Smooth muscle cell (in vitro differentiated cells): ENCODE results near the gene VANGL2. TPM values are rescaled to one million over a fixed set of nuclear protein-coding genes. Genes with fewer than 3 reads are reported as not detected.

ENCODE experiments used
- DNase-seq: peaks from one replicate; lab custom pipeline; 2025; ENCODE audit not compliant: unreplicated experiment; lab: John Stamatoyannopoulos, UW
- H2AFZ ChIP-seq: fragments of 200-600 bp; sonication (generic); 2 replicates; pipeline ENCODE4 v1.6.0; 2016; ENCODE audit warnings: antibody characterized with exemption, low read depth, mild to moderate bottlenecking
- H3F3A ChIP-seq: fragments of 200-600 bp; sonication (generic); 2 replicates; pipeline ENCODE4 v1.6.0; 2017; ENCODE audit warnings: antibody characterized with exemption, low read depth
- H3K27ac ChIP-seq: fragments of 200-600 bp; sonication (generic); 2 replicates; pipeline ENCODE4 v1.5.1; 2016; ENCODE audit warnings: low read depth, mild to moderate bottlenecking
- H3K27me3 ChIP-seq: fragments of 200-600 bp; sonication (generic); 2 replicates; pipeline ENCODE4 v1.6.1; 2016; ENCODE audit warnings: low read depth, mild to moderate bottlenecking
- H3K36me3 ChIP-seq: fragments of 200-600 bp; sonication (generic); 2 replicates; pipeline ENCODE4 v1.5.1; 2016; ENCODE audit warnings: low read depth
- H3K4me1 ChIP-seq: fragments of 200-600 bp; sonication (generic); 2 replicates; pipeline ENCODE4 v1.5.1; 2016; ENCODE audit warnings: low read depth
- H3K4me2 ChIP-seq: fragments of 200-600 bp; sonication (generic); 2 replicates; pipeline ENCODE4 v1.6.0; 2016; ENCODE audit warnings: mild to moderate bottlenecking
- H3K4me3 ChIP-seq: fragments of 200-600 bp; sonication (generic); 2 replicates; pipeline ENCODE4 v1.5.1; 2016; ENCODE audit warnings: mild to moderate bottlenecking
- H3K79me2 ChIP-seq: fragments of 200-600 bp; sonication (generic); 2 replicates; pipeline ENCODE4 v1.6.0; 2016; ENCODE audit warnings: low read depth, mild to moderate bottlenecking
- H3K9ac ChIP-seq: fragments of 200-600 bp; sonication (generic); 2 replicates; pipeline ENCODE4 v1.6.0; 2016; ENCODE audit warnings: low read depth
- H3K9me3 ChIP-seq: fragments of 200-600 bp; sonication (generic); replicated peaks from 2 replicates; pipeline ENCODE4 v1.5.1; 2016; ENCODE audit warnings: low read depth
- H4K20me1 ChIP-seq: fragments of 200-600 bp; sonication (generic); 2 replicates; pipeline ENCODE4 v1.6.0; 2016; ENCODE audit warnings: low read depth
- WGBS: methylation state at CpG from one replicate; pipeline ENCODE4 v1.1.7; 2016; ENCODE audit warnings: low lambda C conversion rate; 5-methylcytosine and 5-hydroxymethylcytosine counted together
- polyA plus RNA-seq: library from polyadenylated mRNA; unstranded; fragments of >200 nt; fragmentation: Nextera tagmentation; extraction: Ambion mirVana; gene quantifications from 2 replicates; pipeline ENCODE4 v1.2.1, GENCODE V29; 2016
- total RNA-seq: library from RNA; depleted of rRNA; stranded (reverse); fragments of >200 nt; gene quantifications from 2 replicates; pipeline ENCODE4 v1.2.3, GENCODE V29; 2014
- TF ChIP-seq, protein P1 (sequence below): fragments of 200-600 bp; sonication (generic); IDR thresholded peaks from 2 replicates; pipeline ENCODE4 v1.5.1; 2017; ENCODE audit warnings: borderline replicate concordance, mild to moderate bottlenecking, antibody characterized with exemption; ENCODE audit not compliant: insufficient read depth, poor library complexity, severe bottlenecking

Gene VANGL2
- total and polyA plus RNA-seq, 2 experiments from 2014 or later, result 7.1 to 12.2 TPM

DNA sequence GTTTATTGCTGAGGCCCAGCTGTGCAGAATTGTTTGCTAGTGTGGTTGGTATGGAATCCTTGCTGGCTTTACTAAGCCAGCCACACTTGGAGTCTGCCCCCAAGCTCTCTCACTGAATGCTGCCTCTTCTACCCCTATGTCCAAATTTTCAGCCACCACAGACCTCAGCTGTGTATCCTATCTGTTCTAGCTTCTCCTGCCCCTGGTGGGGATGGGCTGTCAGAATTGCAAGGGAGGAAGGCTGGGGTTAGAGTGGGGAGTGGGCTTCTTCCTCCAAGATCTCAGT, 29.1 kb upstream of the VANGL2 start:
- Histone ChIP-seq H3K27me3 (no peaks in the 10 kb centered on the region), H3F3A (no peaks in the 10 kb centered on the region), H3K9me3 (no peaks in the 10 kb centered on the region), H4K20me1 (no peaks in the 10 kb centered on the region), H3K36me3 (no peaks in the 10 kb centered on the region), H3K27ac (no peak overlapping the region), H3K4me1 (peaks cover 9% of the 10 kb centered on the region), H3K4me3 (no peak overlapping the region), H3K79me2 (no peaks in the 10 kb centered on the region), H3K9ac (no peak overlapping the region), H2AFZ (no peak overlapping the region), H3K4me2 (no peak overlapping the region)
- DNase-seq, result no peak
- TF ChIP-seq, protein P1, sequence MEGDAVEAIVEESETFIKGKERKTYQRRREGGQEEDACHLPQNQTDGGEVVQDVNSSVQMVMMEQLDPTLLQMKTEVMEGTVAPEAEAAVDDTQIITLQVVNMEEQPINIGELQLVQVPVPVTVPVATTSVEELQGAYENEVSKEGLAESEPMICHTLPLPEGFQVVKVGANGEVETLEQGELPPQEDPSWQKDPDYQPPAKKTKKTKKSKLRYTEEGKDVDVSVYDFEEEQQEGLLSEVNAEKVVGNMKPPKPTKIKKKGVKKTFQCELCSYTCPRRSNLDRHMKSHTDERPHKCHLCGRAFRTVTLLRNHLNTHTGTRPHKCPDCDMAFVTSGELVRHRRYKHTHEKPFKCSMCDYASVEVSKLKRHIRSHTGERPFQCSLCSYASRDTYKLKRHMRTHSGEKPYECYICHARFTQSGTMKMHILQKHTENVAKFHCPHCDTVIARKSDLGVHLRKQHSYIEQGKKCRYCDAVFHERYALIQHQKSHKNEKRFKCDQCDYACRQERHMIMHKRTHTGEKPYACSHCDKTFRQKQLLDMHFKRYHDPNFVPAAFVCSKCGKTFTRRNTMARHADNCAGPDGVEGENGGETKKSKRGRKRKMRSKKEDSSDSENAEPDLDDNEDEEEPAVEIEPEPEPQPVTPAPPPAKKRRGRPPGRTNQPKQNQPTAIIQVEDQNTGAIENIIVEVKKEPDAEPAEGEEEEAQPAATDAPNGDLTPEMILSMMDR, result no peak

DNA sequence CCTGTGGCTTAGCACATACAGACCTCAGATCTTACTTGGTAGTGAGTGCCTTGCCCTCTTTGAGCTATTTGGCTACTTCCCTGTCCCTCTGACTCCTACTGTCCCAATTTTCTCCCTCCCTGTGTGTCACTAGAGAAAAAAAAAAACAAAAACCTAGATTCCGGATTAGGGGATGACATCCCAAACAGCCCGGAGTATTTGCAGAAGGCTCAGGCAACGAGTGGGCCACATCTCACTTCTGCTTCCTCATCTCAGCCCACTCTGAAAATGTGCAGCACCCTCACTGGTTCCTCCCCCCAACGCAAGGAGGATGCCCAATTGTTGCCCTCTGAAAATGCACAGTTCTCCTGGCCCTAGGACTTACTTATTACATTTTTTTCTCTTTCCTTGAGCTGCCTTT, 28.6 kb upstream of the VANGL2 start:
- WGBS, result 89% methylated on average over 4 of the region's 4 CpGs
- no peak overlapping the region for H3K4me2 ChIP-seq
- TF ChIP-seq, protein P1, result no peak
- no peaks in the 10 kb centered on the region for H3K9me3 ChIP-seq
- H3F3A ChIP-seq, result no peaks in the 10 kb centered on the region
- no peak overlapping the region for H3K9ac ChIP-seq
- no peaks in the 10 kb centered on the region for H4K20me1 ChIP-seq
- H3K79me2 ChIP-seq, result no peaks in the 10 kb centered on the region
- no peaks in the 10 kb centered on the region for H3K36me3 ChIP-seq
- peaks cover 10% of the 10 kb centered on the region for H3K4me1 ChIP-seq
- no peak overlapping the region for H3K4me3 ChIP-seq
- DNase-seq, result no peak
- no peak overlapping the region for H2AFZ ChIP-seq
- no peaks in the 10 kb centered on the region for H3K27me3 ChIP-seq
- no peak overlapping the region for H3K27ac ChIP-seq

DNA sequence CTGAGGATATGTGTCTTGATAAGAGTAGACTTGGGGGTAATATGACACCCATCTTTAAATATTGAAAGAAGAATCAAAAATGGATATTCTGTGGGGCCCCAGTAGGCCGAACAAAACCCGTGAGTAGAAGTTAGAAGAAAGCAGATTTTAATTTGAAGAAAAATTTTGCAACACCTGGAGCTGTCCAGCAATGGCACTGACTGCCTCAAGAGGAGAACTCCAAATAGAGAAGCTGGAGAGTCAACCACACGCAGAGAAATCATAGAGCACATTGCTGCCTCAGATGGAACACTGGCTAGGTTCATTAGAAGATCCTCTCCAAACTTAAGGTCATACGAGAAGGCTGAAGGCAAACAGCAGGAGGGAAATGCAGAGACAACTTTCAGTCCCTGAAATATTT, 26.7 kb upstream of the VANGL2 start:
- H3K4me3 ChIP-seq, result no peak overlapping the region
- TF ChIP-seq, protein P1, result no peak
- DNase-seq, result no peak

DNA sequence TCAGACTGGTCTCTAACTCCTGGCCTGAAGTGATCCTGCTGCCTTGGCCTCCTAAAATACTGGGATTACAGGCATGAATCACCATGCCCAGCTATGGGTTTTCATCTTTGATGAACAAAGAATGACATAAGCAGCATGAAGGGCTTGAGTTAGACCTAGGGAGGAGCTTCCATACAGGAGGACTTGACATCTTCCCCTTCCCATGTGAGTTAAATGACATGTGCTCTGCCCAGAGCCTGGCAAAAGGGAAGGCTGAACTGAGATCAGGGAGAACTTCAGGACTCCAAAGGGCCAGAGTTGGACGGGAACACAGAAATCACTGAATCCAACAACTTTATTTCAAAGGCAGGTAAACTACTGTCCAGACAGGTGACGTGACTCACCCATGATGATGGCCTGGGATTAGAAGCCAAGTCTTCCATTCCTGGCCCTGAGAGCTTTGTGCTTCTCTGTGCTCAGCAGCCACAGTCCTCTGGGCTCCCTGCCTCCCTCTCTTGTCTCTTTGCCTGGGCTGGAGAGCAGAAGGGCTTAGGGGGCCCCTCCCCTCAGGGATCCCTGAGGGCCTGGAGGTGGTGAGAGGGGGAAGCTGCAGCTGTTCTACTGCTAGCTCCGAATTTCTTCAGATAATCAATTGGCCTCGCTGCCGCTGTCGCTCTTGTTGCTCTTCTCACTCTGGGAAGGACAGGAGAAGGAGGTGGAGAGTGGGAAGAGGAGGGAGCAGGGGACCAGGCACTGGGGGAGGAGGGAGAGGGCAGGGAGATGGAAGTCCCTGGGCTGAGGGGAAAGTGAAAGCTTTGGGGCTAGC, 25.9 kb upstream of the VANGL2 start:
- H3K79me2 ChIP-seq, result no peaks in the 10 kb centered on the region
- peaks cover 10% of the 10 kb centered on the region for H3K4me1 ChIP-seq
- TF ChIP-seq, protein P1, result no peak
- H3K9me3 ChIP-seq, result no peaks in the 10 kb centered on the region
- no peaks in the 10 kb centered on the region for H3F3A ChIP-seq
- H2AFZ ChIP-seq, result no peak overlapping the region
- H3K36me3 ChIP-seq, result no peaks in the 10 kb centered on the region
- H3K4me2 ChIP-seq, result no peak overlapping the region
- WGBS, result 45% methylated on average over 6 of the region's 6 CpGs
- no peak overlapping the region for H3K9ac ChIP-seq
- no peaks in the 10 kb centered on the region for H4K20me1 ChIP-seq
- no peak overlapping the region for H3K4me3 ChIP-seq
- H3K27ac ChIP-seq, result no peak overlapping the region
- no peak for DNase-seq
- no peaks in the 10 kb centered on the region for H3K27me3 ChIP-seq

More for the DNA sequence above, 26.7 kb upstream of the VANGL2 start:
- Histone ChIP-seq H4K20me1 (no peaks in the 10 kb centered on the region), H3K27me3 (no peaks in the 10 kb centered on the region), H3K4me2 (no peak overlapping the region), H2AFZ (no peak overlapping the region), H3F3A (no peaks in the 10 kb centered on the region), H3K9ac (no peak overlapping the region), H3K79me2 (no peaks in the 10 kb centered on the region), H3K4me1 (peaks cover 10% of the 10 kb centered on the region), H3K36me3 (no peaks in the 10 kb centered on the region), H3K9me3 (no peaks in the 10 kb centered on the region), H3K27ac (no peak overlapping the region)
- WGBS, result 94% methylated on average over 4 of the region's 4 CpGs
